HG02588 (cell line): ENCODE measurements around the gene WNT16.

Experiments
- ATAC-seq: cut with Tn5 transposase; IDR thresholded peaks from one replicate; pipeline ENCODE4 v1.9.1; 2021; ENCODE audit warnings: mild to moderate bottlenecking, moderate library complexity; ENCODE audit not compliant: unreplicated experiment

WNT16 gene

GRCh38 chr7:121342631-121343030 lies 13.8 kb downstream of the WNT16 start:
- no peak for ATAC-seq

GRCh38 chr7:121343302-121343701 lies 14.5 kb downstream of the WNT16 start:
- ATAC-seq: no peak

GRCh38 chr7:121344093-121344492 lies 15.3 kb downstream of the WNT16 start:
- no peak for ATAC-seq

- ATAC-seq: no peak
These were observed 15.7 kb downstream of the WNT16 start for GRCh38 chr7:121344497-121344896.

- no peak for ATAC-seq
These were observed 22.9 kb downstream of the WNT16 start for GRCh38 chr7:121351682-121352081.

GRCh38 chr7:121352323-121352722 lies 23.5 kb downstream of the WNT16 start:
- no peak for ATAC-seq

- no peak for ATAC-seq
These were observed 26.8 kb downstream of the WNT16 start for GRCh38 chr7:121355574-121355973.

GRCh38 chr7:121360564-121360963 lies 31.8 kb downstream of the WNT16 start:
- no peak for ATAC-seq

GRCh38 chr7:121366852-121367431 lies 38.1 kb downstream of the WNT16 start:
- no peak for ATAC-seq

GRCh38 chr7:121369462-121369861 lies 40.7 kb downstream of the WNT16 start:
- peak; percentile 51 for ATAC-seq

GRCh38 chr7:121371367-121371766 lies 42.6 kb downstream of the WNT16 start:
- ATAC-seq: no peak

- no peak for ATAC-seq
These were observed 43.1 kb downstream of the WNT16 start for GRCh38 chr7:121371883-121372282.

GRCh38 chr7:121372376-121373010 lies 43.7 kb downstream of the WNT16 start:
- ATAC-seq: peak; percentile 83

- ATAC-seq: no peak
These were observed 44.4 kb downstream of the WNT16 start for GRCh38 chr7:121373177-121373576.

GRCh38 chr7:121376979-121377378 lies 48.2 kb downstream of the WNT16 start:
- no peak for ATAC-seq

GRCh38 chr7:121379930-121380329 lies 51.1 kb downstream of the WNT16 start:
- ATAC-seq: no peak

- no peak for ATAC-seq
These were observed 53.7 kb downstream of the WNT16 start for GRCh38 chr7:121382473-121382872.

GRCh38 chr7:121383235-121383910 lies 54.6 kb downstream of the WNT16 start:
- no peak for ATAC-seq

- no peak for ATAC-seq
These were observed 55.5 kb downstream of the WNT16 start for GRCh38 chr7:121384265-121384664.

GRCh38 chr7:121385056-121385799 lies 56.4 kb downstream of the WNT16 start:
- ATAC-seq: no peak

GRCh38 chr7:121385800-121386179 lies 57.0 kb downstream of the WNT16 start:
- peak; percentile 92 for ATAC-seq

- no peak for ATAC-seq
These were observed 60.1 kb downstream of the WNT16 start for GRCh38 chr7:121388950-121389349.
